H9 (cell line): ENCODE measurements around the gene ZNF479. TPM values are rescaled to one million over a fixed set of nuclear protein-coding genes. Genes with fewer than 3 reads are reported as not detected.

ENCODE experiments used
- DNase-seq: peaks from one replicate; pipeline ENCODE4 v3.0.0-alpha.2; 2017
- H2AFZ ChIP-seq: one replicate; pipeline ENCODE4 v1.6.1; 2013; ENCODE audit warnings: mild to moderate bottlenecking, low read length, control low read depth, moderate library complexity
- H2AK5ac ChIP-seq: 2 replicates; pipeline ENCODE4 v1.6.1; 2013; ENCODE audit warnings: low read length, control low read depth, mixed read lengths; ENCODE audit not compliant: insufficient read length
- H2BK120ac ChIP-seq: one replicate; pipeline ENCODE4 v1.6.1; 2013; ENCODE audit warnings: low read depth, mild to moderate bottlenecking, low read length, control low read depth, inconsistent platforms; ENCODE audit not compliant: poor library complexity, severe bottlenecking
- H2BK12ac ChIP-seq: 2 replicates; pipeline ENCODE4 v1.6.1; 2013; ENCODE audit warnings: low read length, control low read depth, mixed read lengths, low read depth; ENCODE audit not compliant: insufficient read length
- H2BK15ac ChIP-seq: 2 replicates; pipeline ENCODE4 v1.6.1; 2013; ENCODE audit warnings: low read depth, low read length, control low read depth
- H2BK20ac ChIP-seq: one replicate; pipeline ENCODE4 v1.6.1; 2013; ENCODE audit warnings: low read depth, mild to moderate bottlenecking, low read length, control low read depth, inconsistent platforms; ENCODE audit not compliant: poor library complexity, severe bottlenecking
- H2BK5ac ChIP-seq: 2 replicates; pipeline ENCODE4 v1.6.1; 2013; ENCODE audit warnings: low read length, control low read depth, mixed read lengths; ENCODE audit not compliant: insufficient read length
- H3K14ac ChIP-seq: 2 replicates; pipeline ENCODE4 v1.6.1; 2013; ENCODE audit warnings: low read length, control low read depth; ENCODE audit not compliant: insufficient read depth
- H3K18ac ChIP-seq: 2 replicates; pipeline ENCODE4 v1.6.1; 2013; ENCODE audit warnings: low read depth, mild to moderate bottlenecking, mixed read lengths, low read length, control low read depth; ENCODE audit not compliant: insufficient read length
- H3K23ac ChIP-seq: 2 replicates; pipeline ENCODE4 v1.6.1; 2013; ENCODE audit warnings: low read length, control low read depth, mixed read lengths, low read depth; ENCODE audit not compliant: insufficient read length
- H3K23me2 ChIP-seq: 2 replicates; pipeline ENCODE4 v1.6.1; 2013; ENCODE audit warnings: low read depth, mild to moderate bottlenecking, mixed read lengths, low read length, control low read depth; ENCODE audit not compliant: insufficient read length, poor library complexity, severe bottlenecking
- H3K27ac ChIP-seq: 2 replicates; pipeline ENCODE4 v1.5.1; 2013; ENCODE audit warnings: low read length, control low read depth, mixed read lengths, low read depth; ENCODE audit not compliant: insufficient read length
- H3K27me3 ChIP-seq: 2 replicates; pipeline ENCODE4 v1.6.1; 2013; ENCODE audit warnings: low read length, control low read depth, inconsistent platforms; ENCODE audit not compliant: insufficient read depth
- H3K4ac ChIP-seq: 2 replicates; pipeline ENCODE4 v1.6.1; 2013; ENCODE audit warnings: low read depth, mild to moderate bottlenecking, control low read depth, inconsistent platforms, low read length, moderate library complexity
- H3K4me1 ChIP-seq: 2 replicates; pipeline ENCODE4 v1.6.1; 2013; ENCODE audit warnings: low read length, control low read depth, inconsistent platforms; ENCODE audit not compliant: insufficient read depth
- H3K4me2 ChIP-seq: 2 replicates; pipeline ENCODE4 v1.6.1; 2013; ENCODE audit warnings: low read length, control low read depth, mixed read lengths; ENCODE audit not compliant: insufficient read length, insufficient read depth
- H3K56ac ChIP-seq: 2 replicates; pipeline ENCODE4 v1.6.1; 2013; ENCODE audit warnings: low read depth, mild to moderate bottlenecking, mixed read lengths, low read length, control low read depth; ENCODE audit not compliant: insufficient read length
- H3K79me1 ChIP-seq: 2 replicates; pipeline ENCODE4 v1.6.1; 2013; ENCODE audit warnings: low read depth, mild to moderate bottlenecking, moderate library complexity, low read length, control low read depth, inconsistent platforms; ENCODE audit not compliant: insufficient read depth, poor library complexity, severe bottlenecking
- H3K79me2 ChIP-seq: 2 replicates; pipeline ENCODE4 v1.6.1; 2013; ENCODE audit warnings: low read length, control low read depth, inconsistent platforms; ENCODE audit not compliant: insufficient read depth
- H3K9ac ChIP-seq: 2 replicates; pipeline ENCODE4 v1.6.1; 2013; ENCODE audit warnings: low read length, control low read depth, mixed read lengths; ENCODE audit not compliant: insufficient read length; ENCODE audit errors: extremely low read depth
- H3K9me3 ChIP-seq: one replicate; pipeline ENCODE4 v1.6.1; 2013; ENCODE audit warnings: low read depth, low read length, inconsistent platforms; ENCODE audit not compliant: control insufficient read depth
- H3T11ph ChIP-seq: one replicate; pipeline ENCODE4 v1.6.1; 2013; ENCODE audit warnings: mild to moderate bottlenecking, low read length, control low read depth, inconsistent platforms
- H4K20me1 ChIP-seq: one replicate; pipeline ENCODE4 v1.6.1; 2013; ENCODE audit not compliant: control insufficient read depth, insufficient read length, insufficient read depth
- H4K5ac ChIP-seq: 2 replicates; pipeline ENCODE4 v1.6.1; 2013; ENCODE audit warnings: low read depth, mild to moderate bottlenecking, mixed read lengths, low read length, control low read depth; ENCODE audit not compliant: insufficient read length
- H4K8ac ChIP-seq: replicated peaks from 2 replicates; pipeline ENCODE4 v1.6.1; 2013; ENCODE audit warnings: low read length, control low read depth, mixed read lengths, low read depth; ENCODE audit not compliant: insufficient read length
- H4K91ac ChIP-seq: 2 replicates; pipeline ENCODE4 v1.6.1; 2013; ENCODE audit warnings: low read depth, mild to moderate bottlenecking, moderate library complexity, mixed read lengths, low read length, control low read depth; ENCODE audit not compliant: insufficient read length
- H3K27ac Mint-ChIP-seq, 3 experiments: 2 replicates in 2 of 3; 3 replicates in 1 of 3; pipeline ENCODE4 v1.8.0; 2020 to 2021; ENCODE audit warnings: mixed read lengths in 3 of 3, mild to moderate bottlenecking in 1 of 3, moderate library complexity in 1 of 3
- H3K27me3 Mint-ChIP-seq: 2 replicates; pipeline ENCODE4 v1.8.0; 2021; ENCODE audit warnings: low read depth, mild to moderate bottlenecking, moderate library complexity, mixed read lengths
- H3K36me3 Mint-ChIP-seq, 3 experiments: 2 replicates in 2 of 3; 3 replicates in 1 of 3; pipeline ENCODE4 v1.8.0; 2020 to 2021; ENCODE audit warnings: low read depth in 3 of 3, mixed read lengths in 3 of 3; ENCODE audit not compliant: insufficient read depth in 1 of 3
- H3K4me1 Mint-ChIP-seq, 2 experiments: 2 replicates each; pipeline ENCODE4 v1.8.0; 2020; ENCODE audit warnings: mixed read lengths in 2 of 2
- H3K4me3 Mint-ChIP-seq, 2 experiments: 2 replicates in 1 of 2; 3 replicates in 1 of 2; pipeline ENCODE4 v1.8.0; 2020 to 2021; ENCODE audit warnings: mild to moderate bottlenecking in 2 of 2, mixed read lengths in 2 of 2, moderate library complexity in 1 of 2
- H3K9me3 Mint-ChIP-seq, 2 experiments: 2 replicates in 1 of 2; 3 replicates in 1 of 2; pipeline ENCODE4 v1.8.0; 2020; ENCODE audit warnings: mild to moderate bottlenecking in 2 of 2, mixed read lengths in 2 of 2, moderate library complexity in 1 of 2
- WGBS: extraction: QIAGEN DNeasy Blood & Tissue Kit; methylation state at CpG from one replicate; pipeline ENCODE4 v1.1.7; 2013; ENCODE audit warnings: missing lambda C conversion rate, low lambda C conversion rate, mixed read lengths; ENCODE audit not compliant: insufficient read length; ENCODE audit errors: extremely low coverage; 5-methylcytosine and 5-hydroxymethylcytosine counted together
- total RNA-seq: library from RNA; stranded (reverse); gene quantifications from 2 replicates; pipeline ENCODE4 v1.2.1, GENCODE V29; 2021
- TF ChIP-seq, protein P1 (sequence below): fragments of 200-600 bp; sonication (generic); conservative IDR thresholded peaks from 3 replicates; pipeline ENCODE4 v1.8.0; 2021; ENCODE audit warnings: antibody characterized with exemption, mild to moderate bottlenecking

ZNF479 gene
- total RNA-seq, 1 experiment from 2014 or later = not detected

DNA sequence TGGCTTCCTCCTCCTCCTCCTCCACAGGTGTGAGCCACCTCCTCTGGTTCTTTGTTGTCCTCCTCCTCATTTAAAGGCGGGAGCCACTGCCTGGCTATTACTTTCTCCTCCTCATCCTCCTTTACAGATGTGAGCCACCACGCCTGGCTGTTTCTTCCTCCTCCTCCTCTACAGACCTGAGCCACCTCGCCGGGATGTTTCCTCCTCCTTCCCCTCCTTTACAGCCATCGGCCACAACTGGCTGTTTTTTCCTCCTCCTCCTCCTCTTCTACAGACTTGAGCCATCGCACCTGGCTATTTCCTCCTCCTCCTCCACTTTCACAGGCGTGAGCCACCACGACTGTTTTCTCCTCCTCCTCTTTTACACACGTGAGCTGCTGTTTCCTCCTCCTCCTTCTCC lies 49.0 kb upstream of the ZNF479 start:
- Histone ChIP-seq H3T11ph (no peak overlapping the region), H3K4ac (no peak overlapping the region), H2AFZ (no peak overlapping the region), H4K20me1 (no peaks in the 10 kb centered on the region), H2BK120ac (no peak overlapping the region), H2BK12ac (no peak overlapping the region), H3K23me2 (no peaks in the 10 kb centered on the region), H2BK15ac (no peak overlapping the region), H3K9ac (no peak overlapping the region), H3K79me1 (no peaks in the 10 kb centered on the region), H2BK20ac (no peak overlapping the region), H3K27me3 (no peaks in the 10 kb centered on the region), H4K8ac (no peak overlapping the region), H3K4me1 (no peaks in the 10 kb centered on the region), H2BK5ac (no peak overlapping the region), H3K14ac (no peak overlapping the region), H3K18ac (no peak overlapping the region), H3K56ac (no peak overlapping the region), H3K4me2 (no peak overlapping the region), H3K9me3 (peaks cover 38% of the 10 kb centered on the region), H3K23ac (no peak overlapping the region), H3K79me2 (no peaks in the 10 kb centered on the region), H3K27ac (no peak overlapping the region), H4K5ac (no peak overlapping the region), H4K91ac (no peak overlapping the region), H2AK5ac (no peak overlapping the region)
- TF ChIP-seq, protein P1, sequence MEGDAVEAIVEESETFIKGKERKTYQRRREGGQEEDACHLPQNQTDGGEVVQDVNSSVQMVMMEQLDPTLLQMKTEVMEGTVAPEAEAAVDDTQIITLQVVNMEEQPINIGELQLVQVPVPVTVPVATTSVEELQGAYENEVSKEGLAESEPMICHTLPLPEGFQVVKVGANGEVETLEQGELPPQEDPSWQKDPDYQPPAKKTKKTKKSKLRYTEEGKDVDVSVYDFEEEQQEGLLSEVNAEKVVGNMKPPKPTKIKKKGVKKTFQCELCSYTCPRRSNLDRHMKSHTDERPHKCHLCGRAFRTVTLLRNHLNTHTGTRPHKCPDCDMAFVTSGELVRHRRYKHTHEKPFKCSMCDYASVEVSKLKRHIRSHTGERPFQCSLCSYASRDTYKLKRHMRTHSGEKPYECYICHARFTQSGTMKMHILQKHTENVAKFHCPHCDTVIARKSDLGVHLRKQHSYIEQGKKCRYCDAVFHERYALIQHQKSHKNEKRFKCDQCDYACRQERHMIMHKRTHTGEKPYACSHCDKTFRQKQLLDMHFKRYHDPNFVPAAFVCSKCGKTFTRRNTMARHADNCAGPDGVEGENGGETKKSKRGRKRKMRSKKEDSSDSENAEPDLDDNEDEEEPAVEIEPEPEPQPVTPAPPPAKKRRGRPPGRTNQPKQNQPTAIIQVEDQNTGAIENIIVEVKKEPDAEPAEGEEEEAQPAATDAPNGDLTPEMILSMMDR = no peak
- WGBS = no CpG with 5 or more reads among the region's 9 CpGs
- H3K4me1 Mint-ChIP-seq = no peaks in the 10 kb centered on the region
- H3K4me3 Mint-ChIP-seq = no peak overlapping the region
- H3K27me3 Mint-ChIP-seq = peaks cover 2% of the 10 kb centered on the region; the same call in 1 of the 2 replicates
- peaks cover 6 to 24% (median 11%) of the 10 kb centered on the region in 3 experiments for H3K36me3 Mint-ChIP-seq
- DNase-seq = no peak
- no peak overlapping the region for H3K27ac Mint-ChIP-seq
- H3K9me3 Mint-ChIP-seq = peaks cover 29 to 66% of the 10 kb centered on the region in 2 experiments
